ENCODE results near the gene FCGR2B. TPM values are rescaled to one million over a fixed set of nuclear protein-coding genes. Genes with fewer than 3 reads are reported as not detected.
"Not testable (repeated sequence)": the region's sequence is repeated elsewhere in the genome, so short reads cannot be mapped to it uniquely, and the experiment has no call there.

FCGR2B gene
- polyA plus RNA-seq, 12 donors, result 0.04 to 0.51 (median 0.20) TPM; not detected in 2

- peak; percentile 14 for DNase-seq
Observed at GRCh38 chr1:161647507-161648360, 15.2 kb upstream of the FCGR2B start.

DNA sequence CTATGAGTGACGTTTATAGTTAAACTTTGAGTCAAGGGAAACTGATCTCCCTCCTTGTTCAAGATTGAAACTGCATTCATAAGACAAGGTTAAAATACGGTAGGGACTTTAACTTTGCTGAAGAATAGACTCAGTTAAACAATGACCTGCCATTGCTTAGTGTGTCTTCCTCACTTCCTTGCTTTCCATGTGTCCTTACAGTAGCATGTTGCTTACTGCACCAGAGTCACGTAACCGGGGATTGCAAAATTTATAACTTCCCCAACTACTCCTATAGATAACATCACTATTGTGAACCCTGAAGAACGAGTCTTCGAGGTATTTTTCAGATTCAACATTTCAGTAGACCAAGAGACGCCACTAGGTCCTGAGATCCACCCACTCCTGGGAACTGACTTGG is 9.4 kb upstream of the FCGR2B start:
- not testable (repeated sequence) for DNase-seq

GRCh38 chr1:161653971-161654370 is 9.0 kb upstream of the FCGR2B start:
- not testable (repeated sequence) for DNase-seq

DNA sequence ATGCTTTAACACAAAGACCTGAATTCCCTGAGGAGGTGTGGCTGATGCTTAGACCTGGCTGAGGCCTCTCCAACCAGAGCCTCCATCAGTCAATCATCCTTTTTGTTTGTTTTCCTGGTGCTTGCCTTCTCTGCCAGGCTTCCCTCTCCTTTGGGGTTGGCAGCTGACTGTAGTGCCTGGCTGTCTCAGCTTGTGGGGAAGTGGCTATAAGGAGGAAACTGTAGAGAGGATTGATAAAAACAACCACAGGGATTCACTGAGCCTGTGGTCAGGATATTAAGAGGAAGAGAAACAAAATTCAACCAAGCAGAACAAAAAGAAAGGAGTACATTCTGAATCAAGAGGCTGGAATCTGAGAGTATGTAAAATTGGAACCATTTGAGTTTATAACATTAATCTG is 4.4 kb upstream of the FCGR2B start:
- DNase-seq, result not testable (repeated sequence)

DNA sequence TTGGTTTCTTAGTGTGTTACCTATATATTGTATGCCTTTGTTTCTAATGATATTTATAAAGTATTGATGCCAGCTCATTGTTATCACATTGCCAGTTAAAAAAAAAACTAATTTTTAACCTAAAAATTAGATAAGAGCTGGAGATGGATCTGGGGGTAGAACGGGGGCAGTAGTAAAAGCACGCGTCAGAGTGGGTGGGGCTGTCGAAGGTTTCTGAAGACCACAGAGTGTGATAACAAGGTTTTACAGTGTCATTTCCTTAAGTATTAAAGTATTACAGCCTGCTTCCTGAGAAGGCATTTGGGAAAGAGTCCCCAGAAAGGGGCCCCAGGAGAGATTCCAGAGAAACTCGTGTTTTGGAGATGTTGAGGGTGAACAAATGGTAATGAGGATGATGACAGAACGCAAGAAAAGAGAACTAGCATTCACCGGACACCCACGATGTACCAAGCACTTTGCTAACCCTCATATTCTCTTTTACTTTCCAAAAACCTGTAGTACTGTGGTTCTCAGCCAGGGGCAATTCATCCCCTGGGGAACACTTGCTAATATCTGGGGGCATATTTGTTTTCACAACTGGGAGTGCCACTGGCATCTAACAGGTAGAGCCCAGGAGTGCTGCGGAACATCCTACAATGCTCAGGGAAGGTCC is 1.2 kb upstream of the FCGR2B start:
- not testable (repeated sequence) for DNase-seq

DNA sequence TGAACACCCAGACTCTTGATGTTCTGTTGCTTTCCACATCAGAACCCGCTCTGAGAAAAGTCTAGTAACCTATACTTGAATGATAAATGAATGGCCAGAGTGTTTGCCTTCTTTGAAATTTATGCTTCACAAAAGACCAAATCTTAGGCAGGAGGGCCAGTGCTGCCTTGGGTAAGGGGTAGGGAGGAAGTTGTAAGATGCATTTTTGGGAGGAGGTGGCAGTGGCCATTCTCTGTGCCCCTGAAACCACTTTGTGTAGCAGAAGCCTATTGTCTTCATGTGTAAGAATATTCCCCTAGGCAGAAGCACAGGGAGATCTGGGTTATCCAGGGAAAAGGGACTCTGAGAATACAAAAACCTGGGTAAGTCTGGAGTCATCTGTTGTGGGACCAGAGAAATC is 626 bp downstream of the FCGR2B start:
- DNase-seq, result not testable (repeated sequence)

DNA sequence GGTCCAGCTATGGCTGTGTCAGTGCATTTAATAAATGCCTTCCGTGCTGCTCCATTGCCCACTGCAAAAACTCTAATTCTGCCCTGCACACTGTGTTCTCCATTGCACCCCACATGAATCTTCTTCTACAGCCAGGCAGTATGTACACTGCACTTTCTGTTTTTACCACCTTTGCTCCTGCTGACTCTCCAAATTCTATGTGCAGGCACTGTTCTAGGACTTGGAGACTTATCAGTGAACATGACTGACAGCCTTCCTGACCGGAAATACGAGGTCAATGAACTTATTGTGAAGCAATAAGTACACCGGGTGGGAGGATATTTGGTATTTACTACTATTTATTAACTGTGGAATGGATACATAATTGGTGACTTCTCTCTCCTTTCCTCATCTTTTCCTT is 1.7 kb downstream of the FCGR2B start:
- not testable (repeated sequence) for DNase-seq

DNA sequence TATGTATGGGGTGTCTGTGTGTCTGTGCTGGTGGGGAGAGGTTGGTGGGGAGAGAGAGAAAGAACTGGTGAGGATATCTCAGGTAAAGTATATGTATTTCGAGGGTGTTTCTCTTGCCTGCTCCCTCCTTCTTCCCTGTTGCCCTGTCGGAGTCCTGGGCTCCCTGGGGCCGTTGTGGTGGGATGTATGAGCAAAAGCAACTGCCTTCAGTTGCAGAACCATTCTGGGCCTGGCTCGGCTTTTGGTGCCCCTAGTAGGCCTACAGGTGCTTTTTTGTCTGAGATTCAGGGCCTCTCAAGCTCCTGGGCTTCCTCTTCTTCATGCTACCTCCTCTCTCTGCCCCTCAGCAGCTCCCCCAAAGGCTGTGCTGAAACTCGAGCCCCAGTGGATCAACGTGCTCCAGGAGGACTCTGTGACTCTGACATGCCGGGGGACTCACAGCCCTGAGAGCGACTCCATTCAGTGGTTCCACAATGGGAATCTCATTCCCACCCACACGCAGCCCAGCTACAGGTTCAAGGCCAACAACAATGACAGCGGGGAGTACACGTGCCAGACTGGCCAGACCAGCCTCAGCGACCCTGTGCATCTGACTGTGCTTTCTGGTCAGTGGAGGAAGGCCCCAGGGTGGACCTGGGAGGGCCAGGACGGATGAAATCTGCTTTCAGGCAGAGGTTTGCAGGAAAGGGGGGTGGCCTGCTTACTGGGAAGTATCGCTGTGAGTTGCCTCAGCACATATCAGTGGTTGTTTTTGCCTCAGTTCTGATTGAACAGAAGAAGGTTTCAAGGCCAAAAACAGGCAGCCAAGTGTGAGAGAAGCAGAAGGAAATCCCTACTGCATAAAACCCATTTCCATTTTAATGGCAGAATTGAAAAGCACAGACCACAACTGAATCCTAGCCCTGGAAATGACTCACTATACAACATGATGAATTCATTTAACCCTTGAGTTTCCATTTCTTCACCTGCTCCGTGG is 8.4 kb downstream of the FCGR2B start:
- not testable (repeated sequence) for DNase-seq

DNA sequence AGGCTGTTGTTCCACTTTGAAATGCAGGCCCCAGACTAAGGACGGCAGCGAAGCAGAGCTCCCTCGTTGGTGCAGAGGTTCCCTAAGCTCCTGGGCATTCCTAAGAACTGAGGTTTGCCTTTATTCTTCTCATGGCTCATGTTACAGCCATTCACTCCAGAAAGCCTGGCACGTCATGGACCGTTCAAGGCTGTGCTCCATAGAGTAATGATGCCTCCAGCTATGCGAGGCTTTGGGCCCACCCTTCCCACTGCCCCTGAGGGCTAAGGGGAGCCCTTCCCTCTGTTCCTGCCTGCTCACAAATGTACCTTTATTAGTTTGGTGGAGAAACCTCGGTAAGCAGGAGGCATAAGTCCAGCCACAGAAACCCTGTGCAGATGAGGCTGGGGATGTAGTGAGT is 10.5 kb downstream of the FCGR2B start:
- not testable (repeated sequence) for DNase-seq

- DNase-seq, result not testable (repeated sequence)
Observed at GRCh38 chr1:161674447-161674846, 11.5 kb downstream of the FCGR2B start.

DNA sequence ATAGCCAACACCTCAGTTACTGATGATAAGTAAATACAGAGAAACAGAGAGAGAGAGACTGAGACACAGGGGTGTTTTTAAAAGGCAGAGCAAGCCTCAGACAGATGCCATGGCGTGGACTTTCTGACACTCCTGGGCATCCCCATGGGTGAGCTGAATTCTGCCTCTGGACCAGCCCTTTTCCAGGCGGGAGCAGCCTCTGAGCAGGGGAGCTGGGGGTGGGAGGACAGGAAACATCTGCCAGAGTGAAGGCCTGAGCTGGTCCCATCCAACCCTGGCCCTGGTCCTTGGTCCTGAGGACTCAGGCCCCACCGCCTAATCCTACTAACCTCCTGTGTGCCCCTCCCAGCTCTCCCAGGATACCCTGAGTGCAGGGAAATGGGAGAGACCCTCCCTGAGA is 12.0 kb downstream of the FCGR2B start:
- not testable (repeated sequence) for DNase-seq

GRCh38 chr1:161676441-161676840 is 13.5 kb downstream of the FCGR2B start:
- no peak for DNase-seq

- no peak for DNase-seq
Observed at GRCh38 chr1:161676958-161677689, 14.2 kb downstream of the FCGR2B start.

DNA sequence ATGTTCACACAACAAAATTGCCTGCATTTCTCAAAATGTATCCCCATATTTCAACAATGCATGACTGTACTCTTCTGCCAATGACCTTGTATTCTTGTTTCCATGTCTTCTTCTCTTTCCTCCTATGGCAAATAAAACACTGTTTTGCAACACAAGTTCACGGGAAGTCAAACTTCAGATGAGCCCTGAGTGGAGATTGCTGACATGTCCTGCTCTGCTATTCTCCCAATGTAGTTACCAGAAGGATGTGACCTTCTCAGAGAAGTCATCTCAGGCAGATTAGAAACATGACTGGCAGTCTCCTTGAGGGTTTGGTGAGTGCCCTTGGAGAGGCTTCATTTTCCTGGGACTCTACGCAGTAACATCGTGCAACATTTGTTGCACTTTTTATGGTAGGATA is 15.6 kb downstream of the FCGR2B start:
- DNase-seq, result no peak

GRCh38 chr1:161681879-161682278 is 18.9 kb downstream of the FCGR2B start:
- no peak for DNase-seq

- DNase-seq, result no peak
Observed at GRCh38 chr1:161688946-161689345, 26.0 kb downstream of the FCGR2B start.

GRCh38 chr1:161691846-161692245 is 28.9 kb downstream of the FCGR2B start:
- DNase-seq, result no peak

DNA sequence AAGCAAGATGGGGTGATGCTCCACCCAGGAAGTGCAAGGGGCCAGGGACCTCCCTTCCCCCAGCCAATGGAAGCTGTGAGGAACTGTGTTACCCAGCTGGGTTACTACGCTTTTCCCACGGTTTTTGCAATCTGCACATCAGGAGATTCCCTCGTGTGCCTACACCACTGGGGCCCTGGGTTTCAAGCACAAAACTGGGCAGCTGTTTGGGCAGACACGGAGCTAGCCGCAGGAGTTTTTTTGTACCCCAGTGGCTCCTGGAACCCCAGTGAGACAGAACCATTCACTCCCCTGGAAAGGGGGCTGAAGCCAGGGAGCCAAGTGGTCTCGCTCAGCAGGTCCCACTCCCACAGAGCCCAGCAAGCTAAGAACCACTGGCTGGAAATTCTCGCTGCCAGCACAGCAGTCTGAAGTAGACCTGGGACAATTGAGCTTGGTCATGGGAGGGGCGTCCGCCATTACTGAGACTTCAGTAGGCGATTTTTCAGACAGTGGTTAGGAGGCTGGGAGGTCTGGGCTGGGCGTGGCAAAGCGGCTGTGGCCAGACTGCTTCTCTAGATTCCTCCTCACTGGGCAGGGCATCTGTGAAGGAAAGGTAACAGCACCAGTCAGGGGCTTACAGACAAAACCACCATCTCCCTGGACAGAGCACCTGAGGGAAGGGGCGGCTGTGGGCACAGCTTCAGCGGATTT is 30.2 kb downstream of the FCGR2B start:
- DNase-seq, result not testable (repeated sequence)

DNA sequence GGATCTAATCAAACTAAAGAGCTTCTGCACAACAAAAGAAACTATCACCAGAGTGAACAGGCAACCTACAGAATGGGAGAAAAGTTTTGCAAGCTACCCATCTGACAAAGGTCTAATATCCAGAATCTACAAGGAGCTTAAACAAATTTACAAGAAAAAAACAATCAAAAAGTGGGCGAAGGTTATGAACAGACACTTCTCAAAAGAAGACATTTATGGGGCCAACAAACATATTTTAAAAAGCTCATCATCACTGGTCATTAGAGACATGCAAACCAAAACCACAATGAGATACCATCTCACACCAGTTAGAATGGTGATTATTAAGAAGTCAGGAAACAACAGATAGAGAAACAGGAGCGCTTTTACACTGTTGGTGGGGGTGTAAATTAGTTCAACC is 35.4 kb downstream of the FCGR2B start:
- not testable (repeated sequence) for DNase-seq

- DNase-seq, result no peak
Observed at GRCh38 chr1:161702250-161702649, 39.3 kb downstream of the FCGR2B start.

DNA sequence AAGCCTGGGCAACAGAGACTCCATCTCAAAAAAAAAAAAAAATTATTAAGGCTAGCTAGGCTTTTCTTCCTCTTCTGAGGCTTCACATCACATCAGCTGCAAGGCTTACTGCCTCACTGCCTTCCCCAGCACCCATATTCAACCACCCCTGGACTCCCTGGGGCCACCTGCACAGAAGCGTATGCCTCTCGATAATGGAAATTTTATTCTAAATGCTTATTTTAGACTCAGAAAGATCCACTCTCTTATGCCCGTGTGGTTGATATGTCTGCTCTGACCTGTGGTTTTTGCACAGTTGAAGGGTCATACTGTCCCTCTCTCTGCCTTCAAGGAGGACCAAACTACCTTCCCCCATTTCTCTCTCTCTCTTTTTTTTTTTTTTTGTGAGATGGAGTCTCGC is 42.6 kb downstream of the FCGR2B start:
- DNase-seq, result no peak

Data from muscle of arm (tissue), 12 donors.